GM21723 (cell line): Measurements from ENCODE around the gene LAMA4.
A peak's percentile ranks its signal among the peaks of the same experiment; 100 is the strongest.

Source experiments
- ATAC-seq: cut with Tn5 transposase; IDR thresholded peaks from one replicate; pipeline ENCODE4 v1.9.1; 2021; ENCODE audit warnings: mild to moderate bottlenecking, moderate library complexity; ENCODE audit not compliant: unreplicated experiment

The LAMA4 gene

DNA sequence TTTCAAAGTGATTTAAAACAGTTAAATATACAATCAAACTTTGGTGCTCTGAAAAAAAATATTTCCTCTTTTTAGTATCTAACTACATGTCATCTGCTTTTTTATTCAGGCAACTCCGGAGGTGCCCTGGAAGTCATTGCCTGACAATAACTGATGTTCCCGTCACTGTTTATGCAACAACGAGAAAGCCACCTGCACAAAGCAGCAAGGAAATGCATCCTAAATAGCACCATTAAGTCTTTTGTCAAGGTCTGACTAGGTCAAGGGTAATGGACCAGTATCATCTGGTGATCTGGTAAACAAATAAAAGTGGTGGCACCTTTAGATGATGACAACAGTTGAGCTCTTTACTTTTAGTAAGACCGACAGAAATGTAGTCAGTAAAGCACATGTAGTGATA, 153.8 kb downstream of the LAMA4 start:
- ATAC-seq, result no peak

DNA sequence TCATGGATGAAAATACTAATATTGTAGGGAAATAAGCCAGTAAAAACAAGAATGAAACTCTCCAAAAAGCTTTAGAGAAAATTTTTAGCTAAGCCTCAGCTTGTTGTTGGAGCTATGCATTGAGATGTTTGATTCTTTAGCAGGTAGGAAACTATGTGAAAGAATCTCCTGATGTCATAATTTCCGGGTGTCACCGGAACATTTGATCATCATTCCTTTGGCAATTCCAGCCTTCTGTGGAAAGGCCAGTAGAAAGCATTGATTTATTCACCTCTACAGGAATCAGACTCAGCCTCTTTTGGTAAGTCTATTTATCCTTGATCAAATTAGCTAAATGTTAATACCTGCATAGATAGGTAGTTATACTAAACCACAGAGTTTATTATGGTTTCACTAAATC, 157.5 kb downstream of the LAMA4 start:
- ATAC-seq, result no peak

DNA sequence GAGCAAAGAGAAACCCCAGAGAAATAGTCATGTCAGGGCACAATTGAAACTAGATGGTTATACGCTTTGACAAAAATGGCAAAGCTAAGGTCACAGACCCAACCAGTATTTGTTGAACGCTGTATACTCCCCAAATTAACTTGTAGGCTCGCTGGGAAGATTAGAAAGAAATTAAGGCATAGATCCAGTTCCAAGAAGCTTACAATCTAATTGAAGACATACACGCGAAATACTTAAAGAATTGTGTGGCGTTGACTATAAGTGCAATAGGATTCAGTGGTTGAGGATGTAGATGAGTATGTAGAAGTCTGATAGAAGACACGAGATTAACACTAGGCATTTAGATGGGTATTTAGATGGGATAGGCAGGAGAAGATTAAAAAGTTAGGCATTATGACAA, 166.5 kb downstream of the LAMA4 start:
- no peak for ATAC-seq

DNA sequence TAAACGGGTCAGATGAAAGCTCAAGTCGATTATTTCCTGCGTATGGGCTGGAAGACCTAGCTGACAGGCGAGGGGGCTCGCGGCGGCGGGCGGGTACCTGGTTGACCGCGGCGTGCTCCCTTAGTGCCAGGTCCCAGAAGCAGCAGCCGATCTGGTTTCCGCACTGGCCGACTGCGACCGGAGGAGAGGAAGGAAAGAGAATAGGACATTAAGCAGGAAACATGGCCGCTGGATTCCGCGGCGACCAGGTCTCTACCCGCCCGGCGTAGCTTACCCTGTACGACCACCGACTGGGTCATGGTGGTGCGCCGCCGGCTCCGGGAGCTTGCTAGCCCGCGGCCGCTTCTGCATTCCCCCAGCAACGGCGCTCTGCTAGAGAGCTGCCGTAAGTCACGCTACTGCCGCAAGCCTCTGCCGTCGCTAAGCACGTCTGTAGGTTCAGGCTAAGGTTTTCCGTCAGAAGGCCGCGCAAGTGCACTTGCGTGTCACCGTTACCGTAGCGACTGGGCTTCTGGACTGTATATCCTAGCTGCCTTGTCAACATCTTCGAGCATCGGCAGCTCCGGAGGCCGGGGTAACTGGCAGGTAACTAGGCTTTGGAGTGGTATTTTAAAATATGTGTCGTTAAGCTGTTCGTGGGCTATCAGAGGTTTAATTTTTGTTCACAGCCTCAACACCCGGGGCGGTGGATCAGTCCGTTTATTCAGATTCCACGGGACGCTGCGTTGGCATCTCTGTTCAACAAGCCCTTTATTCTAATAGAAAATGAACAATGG, 167.0 kb downstream of the LAMA4 start, which contains the start of the genes FAM229B and TUBE1:
Gene FAM229B (plus strand): TSS at position 456 of the 776 bp plus-strand sequence. CDS start 11,693 bp downstream, outside the sequence.
Gene TUBE1 (minus strand): TSS at position 347 of the 776 bp plus-strand sequence. CDS start 48 bp downstream, at position 299.
- ATAC-seq, result peak; percentile 97

DNA sequence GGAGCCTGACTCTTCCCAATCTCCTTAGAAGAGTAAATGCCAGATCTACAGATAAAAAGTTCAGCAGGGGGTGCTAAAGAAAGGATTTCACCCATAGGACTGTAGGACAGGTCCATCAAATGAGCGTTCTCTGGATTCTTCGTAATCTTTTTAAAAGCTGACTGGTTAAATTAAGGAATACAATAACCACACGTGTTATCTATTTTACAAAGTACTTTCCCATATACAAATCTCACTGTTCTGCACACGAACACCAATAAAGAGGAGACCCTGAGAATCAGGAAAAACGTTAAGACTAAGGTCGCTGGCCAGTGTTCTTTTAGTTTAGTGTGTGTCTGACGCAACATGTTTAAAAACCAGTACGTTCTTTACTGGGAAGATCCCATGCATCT, 167.6 kb downstream of the LAMA4 start:
- peak; percentile 46 for ATAC-seq

DNA sequence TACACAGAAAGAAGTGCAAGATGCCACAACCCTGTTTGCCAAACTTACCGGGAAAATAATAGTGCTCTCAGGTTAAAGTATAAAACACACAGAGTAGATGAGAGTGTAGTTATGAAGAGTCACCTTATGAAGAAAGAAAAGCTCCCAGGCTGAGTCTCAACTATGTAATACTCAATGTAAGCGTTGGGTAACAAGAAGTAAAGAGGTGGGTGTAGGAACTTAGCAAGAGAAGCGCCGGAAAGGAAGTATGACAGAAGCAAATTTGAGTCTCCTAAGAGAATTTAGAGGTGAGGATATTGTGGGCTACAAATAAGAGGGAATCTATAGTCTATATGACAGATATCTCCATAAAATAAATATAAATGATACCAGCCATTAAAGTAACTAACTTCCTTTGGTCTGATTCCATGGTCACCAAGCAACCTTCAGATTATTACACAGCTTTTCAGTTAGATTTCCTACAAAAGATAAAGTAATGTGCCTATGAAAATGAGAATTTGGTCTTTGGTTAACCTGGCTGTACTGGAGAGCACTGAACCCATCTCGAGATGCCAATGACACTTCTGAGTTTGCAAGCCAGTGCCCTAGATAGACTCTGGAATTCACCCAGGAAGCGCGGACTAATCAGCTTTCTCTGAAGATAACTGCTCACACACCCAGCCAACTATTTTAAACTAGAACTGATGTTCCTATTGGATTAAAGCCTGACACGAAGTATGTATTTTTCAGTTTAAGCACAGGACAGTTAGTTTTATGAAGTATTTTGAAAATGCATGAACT, 168.9 kb downstream of the LAMA4 start:
- ATAC-seq, result no peak

DNA sequence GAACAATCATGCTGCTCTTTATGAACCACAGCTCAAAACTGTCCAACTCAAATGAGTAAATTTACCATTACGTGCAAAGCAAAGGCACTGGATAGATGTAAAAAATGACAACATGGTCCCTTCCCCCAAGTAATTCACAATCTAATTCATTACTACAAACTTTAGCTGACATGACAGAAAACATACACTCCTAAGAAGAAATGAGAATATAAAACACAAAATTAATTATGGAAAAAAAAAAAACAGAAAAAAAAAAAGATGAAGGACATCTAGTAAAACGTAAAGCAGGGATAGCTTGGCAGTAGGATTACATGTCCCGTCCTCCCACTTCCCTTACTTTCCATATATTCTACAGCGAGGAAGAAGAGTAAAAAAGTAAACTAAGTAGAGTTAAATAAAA, 172.8 kb downstream of the LAMA4 start:
- no peak for ATAC-seq

DNA sequence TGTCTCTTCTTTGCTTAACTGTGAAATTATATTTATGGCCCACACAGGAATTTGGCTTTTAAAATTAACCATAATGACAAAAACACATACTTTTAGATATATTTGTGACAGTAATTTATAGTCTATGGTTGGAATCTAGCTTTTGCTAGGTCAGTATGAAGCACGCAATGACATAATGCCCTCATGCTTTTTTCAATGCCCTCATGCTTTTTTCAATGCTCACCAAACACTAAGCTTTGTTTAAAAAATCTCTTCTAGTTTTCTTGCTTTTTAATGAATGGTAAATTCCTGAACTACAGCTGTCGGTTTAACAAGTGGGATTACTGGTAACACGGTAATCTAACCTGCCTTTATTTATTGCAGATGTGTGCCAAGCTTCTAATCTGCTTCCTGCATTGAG, 187.8 kb downstream of the LAMA4 start:
- ATAC-seq, result no peak

DNA sequence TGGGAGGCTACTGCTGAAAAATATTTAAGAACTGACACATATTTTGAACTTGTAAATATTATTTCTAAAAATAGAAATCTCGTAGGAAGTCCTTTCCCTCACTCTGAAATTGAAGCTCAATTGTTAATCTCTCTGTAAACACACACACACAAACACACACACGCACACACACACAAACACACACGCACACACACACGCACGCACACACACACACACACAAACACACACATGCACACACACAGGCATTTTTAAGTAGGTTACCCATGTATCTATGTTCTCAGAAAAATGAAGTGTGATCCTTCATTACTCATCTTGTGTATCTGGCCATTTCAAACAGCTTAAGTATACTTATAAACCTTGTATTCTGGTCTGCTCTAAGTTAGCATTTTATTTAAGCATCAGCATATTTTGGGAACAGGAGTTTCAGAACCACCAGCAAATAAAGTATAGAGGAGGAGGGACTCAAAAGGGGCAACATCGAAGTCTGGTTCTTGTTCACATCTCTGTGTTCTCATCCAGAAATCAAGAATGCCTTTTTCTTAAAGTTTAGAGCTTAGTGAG, 188.9 kb downstream of the LAMA4 start:
- ATAC-seq, result no peak

DNA sequence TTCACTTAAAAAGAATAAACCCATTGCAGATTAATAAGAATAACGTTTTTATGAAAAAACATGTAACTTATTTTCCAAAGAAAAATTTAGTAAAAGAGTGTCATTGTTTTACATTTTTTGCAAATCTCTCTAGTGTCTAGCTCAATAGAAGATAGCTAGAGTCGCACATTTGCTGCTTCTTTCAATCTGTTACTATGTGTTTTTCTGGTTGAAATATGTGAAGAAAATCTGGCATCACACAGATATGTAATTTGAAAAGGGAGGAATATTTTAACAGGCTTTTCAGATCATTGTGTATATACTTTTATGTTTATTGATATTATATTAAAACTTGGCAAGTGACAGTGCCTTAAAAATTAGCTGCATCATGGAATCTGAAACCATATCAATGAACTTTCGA, 191.4 kb downstream of the LAMA4 start:
- ATAC-seq, result no peak

DNA sequence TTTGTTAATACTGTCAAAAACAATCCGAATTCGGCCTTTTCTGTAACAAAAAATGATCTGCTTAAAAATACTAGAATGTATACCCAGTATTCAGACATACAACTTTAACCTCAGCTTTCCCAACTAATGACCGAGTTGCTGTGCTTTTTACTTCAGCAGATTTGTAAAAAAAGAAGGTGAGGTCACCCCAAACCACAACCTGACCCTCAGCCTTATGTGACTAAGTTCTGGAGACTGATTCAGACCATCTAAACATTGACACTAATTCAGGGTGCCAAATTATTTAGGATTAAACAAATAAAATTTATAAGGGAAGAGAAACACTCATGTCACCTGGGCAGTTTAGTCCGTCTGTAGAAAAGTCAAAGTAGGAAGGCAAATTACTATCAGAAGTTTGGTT, 192.8 kb downstream of the LAMA4 start:
- ATAC-seq, result no peak
